ENCODE data around the gene NTF3.

Gene NTF3

DNA sequence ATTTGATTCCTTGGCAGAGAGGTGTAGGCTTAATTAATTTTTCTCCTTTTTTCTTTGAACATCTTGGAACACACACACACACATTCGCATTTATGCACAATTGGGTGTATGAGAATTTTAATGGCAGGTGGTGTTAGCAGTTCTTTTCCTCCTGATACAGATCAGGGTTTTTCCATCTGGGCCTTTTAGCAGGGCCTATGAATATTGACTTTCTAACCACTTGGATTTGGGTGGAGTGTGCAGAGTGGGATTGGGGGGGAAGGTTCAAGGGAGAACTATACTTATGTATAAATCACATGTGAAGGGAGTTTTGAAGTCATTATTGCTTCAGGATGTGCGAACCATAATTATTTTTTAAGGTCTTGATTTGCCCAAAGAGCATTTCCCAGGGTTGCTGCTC lies 28.9 kb downstream of the NTF3 start:
- no peaks in the 10 kb centered on the region for H3F3A ChIP-seq (ENCODE audit: low read depth)
- H3K36me3 ChIP-seq (ENCODE audit: insufficient read depth, low read length) = no peaks in the 10 kb centered on the region
- H3K9me2 ChIP-seq (replicated peaks; ENCODE audit: low read depth, low read length) = no peaks in the 10 kb centered on the region
- no peaks in the 10 kb centered on the region for H3K79me2 ChIP-seq (ENCODE audit: insufficient read depth, low read length)
- H2AFZ ChIP-seq (ENCODE audit: low read length) = no peak overlapping the region
- H4K20me1 ChIP-seq (ENCODE audit: insufficient read depth, low read length, poor library complexity, severe bottlenecking) = no peaks in the 10 kb centered on the region
- H3K9ac ChIP-seq (ENCODE audit: low read depth, low read length, poor library complexity, severe bottlenecking) = no peak overlapping the region
- no peak overlapping the region for H3K4me2 ChIP-seq (ENCODE audit: low read depth, low read length, poor library complexity, severe bottlenecking)
- no peak overlapping the region for H3K4me3 ChIP-seq (ENCODE audit: low read length, poor library complexity, severe bottlenecking)
- no peaks in the 10 kb centered on the region for H3K9me3 ChIP-seq (ENCODE audit: insufficient read depth, low read depth, low read length)
- TF ChIP-seq EZH2phosphoT487 (IDR thresholded peaks at IDR 0.05; ENCODE audit: borderline replicate concordance) = no peak
- TF ChIP-seq, protein P1, sequence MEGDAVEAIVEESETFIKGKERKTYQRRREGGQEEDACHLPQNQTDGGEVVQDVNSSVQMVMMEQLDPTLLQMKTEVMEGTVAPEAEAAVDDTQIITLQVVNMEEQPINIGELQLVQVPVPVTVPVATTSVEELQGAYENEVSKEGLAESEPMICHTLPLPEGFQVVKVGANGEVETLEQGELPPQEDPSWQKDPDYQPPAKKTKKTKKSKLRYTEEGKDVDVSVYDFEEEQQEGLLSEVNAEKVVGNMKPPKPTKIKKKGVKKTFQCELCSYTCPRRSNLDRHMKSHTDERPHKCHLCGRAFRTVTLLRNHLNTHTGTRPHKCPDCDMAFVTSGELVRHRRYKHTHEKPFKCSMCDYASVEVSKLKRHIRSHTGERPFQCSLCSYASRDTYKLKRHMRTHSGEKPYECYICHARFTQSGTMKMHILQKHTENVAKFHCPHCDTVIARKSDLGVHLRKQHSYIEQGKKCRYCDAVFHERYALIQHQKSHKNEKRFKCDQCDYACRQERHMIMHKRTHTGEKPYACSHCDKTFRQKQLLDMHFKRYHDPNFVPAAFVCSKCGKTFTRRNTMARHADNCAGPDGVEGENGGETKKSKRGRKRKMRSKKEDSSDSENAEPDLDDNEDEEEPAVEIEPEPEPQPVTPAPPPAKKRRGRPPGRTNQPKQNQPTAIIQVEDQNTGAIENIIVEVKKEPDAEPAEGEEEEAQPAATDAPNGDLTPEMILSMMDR (conservative IDR thresholded peaks at IDR 0.05; ENCODE audit: low read length) = no peak
- no peaks in the 10 kb centered on the region for H3K27me3 ChIP-seq (ENCODE audit: insufficient read depth, low read length, poor library complexity, severe bottlenecking)
- peaks cover 10% of the 10 kb centered on the region for H3K4me1 ChIP-seq (ENCODE audit: insufficient read depth, low read length, poor library complexity, severe bottlenecking)

DNA sequence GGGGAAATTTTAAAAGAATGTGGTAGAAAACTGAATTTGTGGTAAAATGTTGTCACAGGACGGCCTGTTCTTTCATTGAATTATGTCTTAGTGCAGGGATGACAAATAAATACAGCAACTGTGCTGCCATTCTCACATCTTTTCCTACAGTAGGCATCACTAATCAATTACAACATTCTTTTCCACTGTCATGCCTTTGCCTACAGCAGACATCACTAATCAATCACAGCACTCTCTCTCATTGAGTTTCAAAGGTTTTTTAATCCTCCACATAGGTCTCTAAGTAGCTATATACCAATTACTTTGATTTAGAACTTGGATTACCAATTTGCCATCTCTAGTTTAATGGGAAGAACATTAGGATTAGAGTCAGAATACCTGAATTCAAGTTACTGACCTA lies 30.1 kb downstream of the NTF3 start:
- Histone ChIP-seq H3K9me2 (replicated peaks; ENCODE audit: low read depth, low read length) (no peaks in the 10 kb centered on the region), H3K9me3 (ENCODE audit: insufficient read depth, low read depth, low read length) (no peaks in the 10 kb centered on the region), H3K79me2 (ENCODE audit: insufficient read depth, low read length) (no peaks in the 10 kb centered on the region), H3K36me3 (ENCODE audit: insufficient read depth, low read length) (no peaks in the 10 kb centered on the region), H4K20me1 (ENCODE audit: insufficient read depth, low read length, poor library complexity, severe bottlenecking) (no peaks in the 10 kb centered on the region), H3K4me3 (ENCODE audit: low read length, poor library complexity, severe bottlenecking) (no peak overlapping the region), H3K4me1 (ENCODE audit: insufficient read depth, low read length, poor library complexity, severe bottlenecking) (peaks cover 6% of the 10 kb centered on the region), H3F3A (ENCODE audit: low read depth) (no peaks in the 10 kb centered on the region), H3K9ac (ENCODE audit: low read depth, low read length, poor library complexity, severe bottlenecking) (no peak overlapping the region), H3K4me2 (ENCODE audit: low read depth, low read length, poor library complexity, severe bottlenecking) (no peak overlapping the region), H3K27me3 (ENCODE audit: insufficient read depth, low read length, poor library complexity, severe bottlenecking) (no peaks in the 10 kb centered on the region), H2AFZ (ENCODE audit: low read length) (no peak overlapping the region)
- TF ChIP-seq, protein P1 (conservative IDR thresholded peaks at IDR 0.05; ENCODE audit: low read length) = no peak
- no peak for TF ChIP-seq EZH2phosphoT487 (IDR thresholded peaks at IDR 0.05; ENCODE audit: borderline replicate concordance)

DNA sequence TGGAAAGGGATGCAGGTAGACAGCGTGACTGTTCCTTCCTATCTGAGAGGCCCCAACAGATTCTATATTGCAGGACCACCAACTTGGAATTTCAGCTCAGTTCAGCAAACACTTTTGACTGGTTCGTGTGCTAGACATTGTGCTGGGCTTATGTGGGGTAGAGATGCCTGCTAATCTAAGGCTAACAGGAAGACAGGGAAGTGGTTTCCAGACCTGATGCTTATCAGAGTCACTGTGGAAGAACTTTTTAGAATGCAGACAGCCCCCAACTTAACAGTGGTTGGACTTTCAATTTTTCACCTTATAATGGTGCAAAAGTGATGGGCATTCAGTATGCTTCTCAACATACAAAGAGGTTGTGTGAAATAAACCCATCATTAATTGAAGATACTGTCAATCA lies 32.2 kb downstream of the NTF3 start:
- Histone ChIP-seq H3K4me1 (ENCODE audit: insufficient read depth, low read length, poor library complexity, severe bottlenecking) (no peaks in the 10 kb centered on the region), H3K4me2 (ENCODE audit: low read depth, low read length, poor library complexity, severe bottlenecking) (no peak overlapping the region), H2AFZ (ENCODE audit: low read length) (no peak overlapping the region), H3K4me3 (ENCODE audit: low read length, poor library complexity, severe bottlenecking) (no peak overlapping the region), H3K27me3 (ENCODE audit: insufficient read depth, low read length, poor library complexity, severe bottlenecking) (no peaks in the 10 kb centered on the region), H3K9me2 (replicated peaks; ENCODE audit: low read depth, low read length) (no peaks in the 10 kb centered on the region), H3K36me3 (ENCODE audit: insufficient read depth, low read length) (no peaks in the 10 kb centered on the region), H4K20me1 (ENCODE audit: insufficient read depth, low read length, poor library complexity, severe bottlenecking) (no peaks in the 10 kb centered on the region), H3F3A (ENCODE audit: low read depth) (no peaks in the 10 kb centered on the region), H3K79me2 (ENCODE audit: insufficient read depth, low read length) (no peaks in the 10 kb centered on the region), H3K9ac (ENCODE audit: low read depth, low read length, poor library complexity, severe bottlenecking) (no peak overlapping the region), H3K9me3 (ENCODE audit: insufficient read depth, low read depth, low read length) (no peaks in the 10 kb centered on the region)
- TF ChIP-seq, protein P1 (conservative IDR thresholded peaks at IDR 0.05; ENCODE audit: low read length) = no peak
- no peak for TF ChIP-seq EZH2phosphoT487 (IDR thresholded peaks at IDR 0.05; ENCODE audit: borderline replicate concordance)

All from Loucy (cell line).